HepG2 (cell line): ENCODE data around the gene PYY. TPM values are rescaled to one million over a fixed set of nuclear protein-coding genes. Genes with fewer than 3 reads are reported as not detected.

ENCODE experiments used
- AKAP8 ChIP-seq: sonication (generic); formaldehyde crosslinking; IDR thresholded peaks from 2 replicates; pipeline ENCODE4 v1.5.1; 2020; ENCODE audit warnings: mild to moderate bottlenecking, missing genetic modification reagents
- ARNT ChIP-seq: fragments of 450-650 bp; IDR thresholded peaks from 2 replicates; pipeline ENCODE4 v1.6.1; 2017
- ATF2 ChIP-seq: sonication (generic); formaldehyde crosslinking; IDR thresholded peaks from 2 replicates; pipeline ENCODE4 v1.4.0; 2020; ENCODE audit warnings: missing genetic modification reagents
- EP300 ChIP-seq, 3 experiments: sonication (generic) in 1 of 3; formaldehyde crosslinking in 1 of 3; IDR thresholded peaks; 2 replicates each; pipeline versions ENCODE4 v1.5.1 to v1.6.1; 2011 to 2020; ENCODE audit warnings: low read depth in 2 of 3, low read length in 2 of 3, borderline replicate concordance in 1 of 3, improper control_type of control experiment in 1 of 3, mild to moderate bottlenecking in 1 of 3, missing genetic modification reagents in 1 of 3, moderate library complexity in 1 of 3
- FOXP1 ChIP-seq, 2 experiments: fragments of 450-650 bp in 1 of 2; IDR thresholded peaks; 2 replicates each; pipeline ENCODE4 v1.6.1; 2017 to 2018; ENCODE audit warnings: antibody characterized with exemption in 1 of 2
- GLMP ChIP-seq: sonication (generic); formaldehyde crosslinking; IDR thresholded peaks from 2 replicates; pipeline ENCODE4 v1.9.0; 2021; ENCODE audit warnings: missing genetic modification reagents, mild to moderate bottlenecking, borderline replicate concordance
- HOXA3 ChIP-seq: sonication (generic); formaldehyde crosslinking; IDR thresholded peaks from 2 replicates; pipeline ENCODE4 v1.5.0; 2020; ENCODE audit warnings: missing genetic modification reagents
- KDM3A ChIP-seq: IDR thresholded peaks from 2 replicates; pipeline ENCODE4 v1.6.1; 2018; ENCODE audit warnings: low read depth, missing compliant biosample characterization
- KLF11 ChIP-seq: IDR thresholded peaks from 2 replicates; pipeline ENCODE4 v1.6.1; 2016; ENCODE audit warnings: missing compliant biosample characterization
- KLF9 ChIP-seq: IDR thresholded peaks from 2 replicates; pipeline ENCODE4 v1.6.1; 2016; ENCODE audit warnings: low read depth
- MTF1 ChIP-seq: sonication (generic); formaldehyde crosslinking; IDR thresholded peaks from 2 replicates; pipeline ENCODE4 v1.5.0; 2020; ENCODE audit warnings: missing genetic modification reagents
- MXD3 ChIP-seq: IDR thresholded peaks from 2 replicates; pipeline ENCODE4 v1.6.1; 2016; ENCODE audit warnings: mild to moderate bottlenecking, missing biosample characterization, missing genetic modification reagents
- MZF1 ChIP-seq: sonication (generic); formaldehyde crosslinking; IDR thresholded peaks from 2 replicates; pipeline ENCODE4 v1.8.1; 2023; ENCODE audit warnings: mild to moderate bottlenecking, missing genetic modification reagents, borderline replicate concordance
- NCOA2 ChIP-seq: sonication (generic); formaldehyde crosslinking; IDR thresholded peaks from 2 replicates; pipeline ENCODE4 v1.8.0; 2022; ENCODE audit warnings: inconsistent platforms
- NONO ChIP-seq, 2 experiments: fragments of 450-650 bp in 1 of 2; sonication (generic) in 1 of 2; formaldehyde crosslinking in 1 of 2; IDR thresholded peaks in 1 of 2; conservative IDR thresholded peaks in 1 of 2; 2 replicates each; pipeline versions ENCODE4 v1.6.1 to v1.8.0; 2017 to 2022; ENCODE audit warnings: mild to moderate bottlenecking in 1 of 2, missing genetic modification reagents in 1 of 2, moderate library complexity in 1 of 2
- NR2F6 ChIP-seq, 2 experiments: IDR thresholded peaks; 2 replicates each; pipeline ENCODE4 v1.6.1; 2016; ENCODE audit warnings: antibody characterized with exemption in 1 of 2, mild to moderate bottlenecking in 1 of 2
- POGZ ChIP-seq: sonication (generic); formaldehyde crosslinking; IDR thresholded peaks from 2 replicates; pipeline ENCODE4 v1.4.0; 2020; ENCODE audit warnings: mild to moderate bottlenecking, missing genetic modification reagents
- SAP130 ChIP-seq: IDR thresholded peaks from 2 replicates; pipeline ENCODE4 v1.6.1; 2016; ENCODE audit warnings: low read depth
- SOX6 ChIP-seq, 2 experiments: fragments of 450-650 bp in 1 of 2; sonication (generic) in 1 of 2; formaldehyde crosslinking in 1 of 2; IDR thresholded peaks; 2 replicates each; pipeline versions ENCODE4 v1.4.0 to v1.6.1; 2017 to 2020; ENCODE audit warnings: antibody characterized with exemption in 1 of 2, mild to moderate bottlenecking in 1 of 2, missing genetic modification reagents in 1 of 2
- TP53 ChIP-seq: sonication (generic); formaldehyde crosslinking; conservative IDR thresholded peaks from 2 replicates; pipeline ENCODE4 v1.4.0; 2020; ENCODE audit warnings: missing genetic modification reagents
- ZBTB26 ChIP-seq: IDR thresholded peaks from 2 replicates; pipeline ENCODE4 v1.6.1; 2016; ENCODE audit warnings: missing compliant biosample characterization, missing genetic modification reagents, borderline replicate concordance
- ZNF292 ChIP-seq: sonication (generic); formaldehyde crosslinking; IDR thresholded peaks from 2 replicates; pipeline ENCODE4 v1.8.1; 2022; ENCODE audit warnings: mild to moderate bottlenecking, low read depth, missing genetic modification reagents, borderline replicate concordance
- ZNF772 ChIP-seq: sonication (generic); formaldehyde crosslinking; IDR thresholded peaks from 2 replicates; pipeline ENCODE4 v1.5.0; 2020; ENCODE audit warnings: mild to moderate bottlenecking, missing genetic modification reagents
- ZNF782 ChIP-seq: sonication (generic); formaldehyde crosslinking; IDR thresholded peaks from 2 replicates; pipeline ENCODE4 v1.4.0; 2020; ENCODE audit warnings: missing genetic modification reagents, mild to moderate bottlenecking, borderline replicate concordance
- ZSCAN12 ChIP-seq: sonication (generic); formaldehyde crosslinking; IDR thresholded peaks from 2 replicates; pipeline ENCODE4 v1.9.0; 2021; ENCODE audit warnings: mild to moderate bottlenecking, missing genetic modification reagents
- polyA plus RNA-seq, 8 experiments: library from polyadenylated mRNA; depleted of rRNA in 3 of 8; stranded (reverse) in 7 of 8; unstranded in 1 of 8; fragments of >200 nt; fragmentation: Illumina TruSeq in 4 of 8; extraction: Trizol in 4 of 8; gene quantifications; 2 replicates each; pipeline versions ENCODE4 v1.2.1 to v1.2.3, GENCODE V29; 2011 to 2016; ENCODE audit warnings: low read depth in 4 of 8, missing spikeins in 1 of 8, mixed read lengths in 1 of 8; ENCODE audit not compliant: insufficient read depth in 1 of 8
- total RNA-seq, 5 experiments: library from RNA; depleted of rRNA; stranded (reverse); fragments of >200 nt; fragmentation: Illumina TruSeq; extraction: Trizol; gene quantifications; 2 replicates each; pipeline ENCODE4 v1.2.3, GENCODE V29; 2016; ENCODE audit warnings: low read depth in 1 of 5

Gene PYY
- total and polyA plus RNA-seq, 2 of the 13 experiments (the other 11 are each of a cell fraction or from before 2014, with no cell fraction given), result 0.25 TPM; not detected in 1

- TF ChIP-seq ZNF782 (CRISPR knock-in tag) (no peak), EP300 (IDR thresholded peaks at IDR 0.05; ENCODE audit: low read depth in 2 of 2, low read length in 2 of 2) (peak in 1 of 2 experiments; percentile 57; a peak in 1 of 4 replicates), EP300 (CRISPR knock-in tag; IDR thresholded peaks at IDR 0.05; ENCODE audit: borderline replicate concordance) (peak; percentile 89; the same call in 1 of the 2 replicates), SOX6 (IDR thresholded peaks at IDR 0.05) (no peak), SOX6 (CRISPR knock-in tag; IDR thresholded peaks at IDR 0.05) (peak; percentile 94), ZSCAN12 (CRISPR knock-in tag) (0 out of 2 replicates have a peak, but pooled peaks have one; percentile 34), FOXP1 (IDR thresholded peaks at IDR 0.05) (no peak), FOXP1 (CRISPR knock-in tag; IDR thresholded peaks at IDR 0.05) (0 out of 2 replicates have a peak, but pooled peaks have one; percentile 20), NR2F6 (IDR thresholded peaks at IDR 0.05) (peak; percentile 42; the same call in 1 of the 2 replicates), NR2F6 (CRISPR knock-in tag; IDR thresholded peaks at IDR 0.05) (peak; percentile 62), KLF9 (CRISPR knock-in tag) (no peak), AKAP8 (CRISPR knock-in tag) (peak; percentile 56; the same call in 1 of the 2 replicates), MXD3 (CRISPR knock-in tag) (peak; percentile 52), NCOA2 (CRISPR knock-in tag) (peak; percentile 62; the same call in 1 of the 2 replicates), ATF2 (peak; percentile 48; the same call in 1 of the 2 replicates), ZNF772 (CRISPR knock-in tag) (no peak), POGZ (0 out of 2 replicates have a peak, but pooled peaks have one; percentile 32), HOXA3 (CRISPR knock-in tag) (peak; percentile 39; the same call in 1 of the 2 replicates), GLMP (CRISPR knock-in tag) (no peak), NONO (IDR thresholded peaks at IDR 0.05) (no peak), NONO (CRISPR knock-in tag; conservative IDR thresholded peaks at IDR 0.05) (0 out of 2 replicates have a peak, but pooled peaks have one; percentile 46), ARNT (no peak), TP53 (CRISPR knock-in tag) (no peak), KDM3A (0 out of 2 replicates have a peak, but pooled peaks have one; percentile 46), MTF1 (CRISPR knock-in tag) (no peak), MZF1 (CRISPR knock-in tag) (peak; percentile 94; the same call in 1 of the 2 replicates), ZBTB26 (CRISPR knock-in tag) (peak; percentile 25; the same call in 1 of the 2 replicates), ZNF292 (CRISPR knock-in tag) (0 out of 2 replicates have a peak, but pooled peaks have one; percentile 40), SAP130 (CRISPR knock-in tag) (peak; percentile 97), KLF11 (CRISPR knock-in tag) (peak; percentile 37; the same call in 1 of the 2 replicates)
Measured at GRCh38 chr17:44002141-44002848, 48.6 kb upstream of the PYY start (continued).
